GM10266 (cell line): ENCODE measurements around the gene RABEP1.

Experiments used
- DNase-seq: peaks from one replicate; pipeline ENCODE4 v3.0.0; 2012; ENCODE audit errors: extremely low spot score
- CTCF ChIP-seq: IDR thresholded peaks from 2 replicates; pipeline ENCODE4 v1.5.1; 2012; ENCODE audit warnings: mild to moderate bottlenecking, low read depth; ENCODE audit not compliant: control insufficient read depth, insufficient read depth; ENCODE audit errors: missing control alignments

The RABEP1 gene

GRCh38 chr17:5282642-5283217 lies 646 bp downstream of the RABEP1 start:
- TF ChIP-seq CTCF: no peak
- no peak for DNase-seq

GRCh38 chr17:5283571-5284315 lies 1.7 kb downstream of the RABEP1 start:
- TF ChIP-seq CTCF: no peak
- no peak for DNase-seq

GRCh38 chr17:5284681-5285080 lies 2.6 kb downstream of the RABEP1 start:
- no peak for DNase-seq
- TF ChIP-seq CTCF: no peak

GRCh38 chr17:5286846-5287245 lies 4.8 kb downstream of the RABEP1 start:
- no peak for DNase-seq
- no peak for TF ChIP-seq CTCF

- TF ChIP-seq CTCF: no peak
- no peak for DNase-seq
Measured at GRCh38 chr17:5291683-5292350, 9.7 kb downstream of the RABEP1 start.

- DNase-seq: no peak
- TF ChIP-seq CTCF: no peak
Measured at GRCh38 chr17:5297245-5297644, 15.2 kb downstream of the RABEP1 start.

GRCh38 chr17:5299383-5299782 lies 17.3 kb downstream of the RABEP1 start:
- no peak for DNase-seq
- TF ChIP-seq CTCF: no peak
